DOHH2 (cell line): ENCODE data around the gene F12.

Source experiments
- H3F3A ChIP-seq: fragments of 200-600 bp; sonication (generic), shearing (Covaris generic); 2 replicates; pipeline ENCODE4 v1.6.0; 2016; ENCODE audit warnings: antibody characterized with exemption, mild to moderate bottlenecking; ENCODE audit not compliant: control insufficient read depth, insufficient read depth
- H3K27ac ChIP-seq: fragments of 200-600 bp; sonication (generic); 2 replicates; pipeline ENCODE4 v1.5.1; 2014; ENCODE audit warnings: low read depth, mild to moderate bottlenecking, low read length, moderate library complexity
- H3K27me3 ChIP-seq: fragments of 200-600 bp; sonication (generic); 2 replicates; pipeline ENCODE4 v1.6.1; 2014; ENCODE audit warnings: mild to moderate bottlenecking, low read length, mixed read lengths; ENCODE audit not compliant: control insufficient read depth
- H3K36me3 ChIP-seq: fragments of 200-600 bp; sonication (generic); 2 replicates; pipeline ENCODE4 v1.6.1; 2014; ENCODE audit warnings: mild to moderate bottlenecking, low read length, moderate library complexity, mixed read lengths; ENCODE audit not compliant: control insufficient read depth
- H3K4me1 ChIP-seq: fragments of 200-600 bp; sonication (generic); 2 replicates; pipeline ENCODE4 v1.6.1; 2014; ENCODE audit warnings: mild to moderate bottlenecking, low read length, mixed read lengths; ENCODE audit not compliant: control insufficient read depth
- H3K4me2 ChIP-seq: fragments of 200-600 bp; sonication (generic); 2 replicates; pipeline ENCODE4 v1.6.0; 2014; ENCODE audit warnings: mild to moderate bottlenecking, low read length, moderate library complexity
- H3K4me3 ChIP-seq: fragments of 200-600 bp; sonication (generic); 2 replicates; pipeline ENCODE4 v1.5.1; 2014; ENCODE audit warnings: mild to moderate bottlenecking, low read length, mixed read lengths
- H3K79me2 ChIP-seq: fragments of 200-600 bp; sonication (generic); 2 replicates; pipeline ENCODE4 v1.6.1; 2014; ENCODE audit warnings: mild to moderate bottlenecking, low read length, mixed read lengths; ENCODE audit not compliant: control insufficient read depth
- H3K9me2 ChIP-seq: fragments of 200-600 bp; sonication (generic); replicated peaks from 2 replicates; pipeline ENCODE4 v1.6.1; 2014; ENCODE audit warnings: mild to moderate bottlenecking, low read length, mixed read lengths; ENCODE audit not compliant: control insufficient read depth
- H3K9me3 ChIP-seq: fragments of 200-600 bp; sonication (generic); 2 replicates; pipeline ENCODE4 v1.6.1; 2014; ENCODE audit warnings: antibody characterized with exemption, low read length, mixed read lengths; ENCODE audit not compliant: control insufficient read depth, insufficient read depth
- H4K20me1 ChIP-seq: fragments of 200-600 bp; sonication (generic); 2 replicates; pipeline ENCODE4 v1.6.0; 2014; ENCODE audit warnings: low read depth, mild to moderate bottlenecking, antibody characterized with exemption, low read length, moderate library complexity; ENCODE audit not compliant: control insufficient read depth, insufficient read depth
- EZH2phosphoT487 ChIP-seq: fragments of 200-600 bp; sonication (generic); IDR thresholded peaks from 2 replicates; pipeline ENCODE4 v1.6.1; 2017; ENCODE audit warnings: borderline replicate concordance, mild to moderate bottlenecking, antibody characterized with exemption, low read length, moderate library complexity, mixed read lengths
- TF ChIP-seq, protein P1 (sequence below): fragments of 200-600 bp; sonication (generic); IDR thresholded peaks from one replicate; pipeline ENCODE4 v1.5.1; 2014; ENCODE audit warnings: antibody characterized with exemption, mild to moderate bottlenecking, low read depth, low read length; ENCODE audit not compliant: poor library complexity, severe bottlenecking

F12 gene

GRCh38 chr5:177440990-177441780, 31.8 kb upstream of the F12 start:
- Histone ChIP-seq H3K79me2 (no peaks in the 10 kb centered on the region), H3K4me2 (no peak overlapping the region), H3K4me3 (no peak overlapping the region), H4K20me1 (no peaks in the 10 kb centered on the region), H3K9me3 (no peaks in the 10 kb centered on the region), H3F3A (peaks cover 18% of the 10 kb centered on the region), H3K9me2 (no peaks in the 10 kb centered on the region), H3K4me1 (peaks cover 23% of the 10 kb centered on the region), H3K36me3 (peaks cover 62% of the 10 kb centered on the region), H3K27ac (no peak overlapping the region), H3K27me3 (peaks cover 7% of the 10 kb centered on the region; the same call in 1 of the 2 replicates)
- no peak for TF ChIP-seq EZH2phosphoT487
- TF ChIP-seq, protein P1, sequence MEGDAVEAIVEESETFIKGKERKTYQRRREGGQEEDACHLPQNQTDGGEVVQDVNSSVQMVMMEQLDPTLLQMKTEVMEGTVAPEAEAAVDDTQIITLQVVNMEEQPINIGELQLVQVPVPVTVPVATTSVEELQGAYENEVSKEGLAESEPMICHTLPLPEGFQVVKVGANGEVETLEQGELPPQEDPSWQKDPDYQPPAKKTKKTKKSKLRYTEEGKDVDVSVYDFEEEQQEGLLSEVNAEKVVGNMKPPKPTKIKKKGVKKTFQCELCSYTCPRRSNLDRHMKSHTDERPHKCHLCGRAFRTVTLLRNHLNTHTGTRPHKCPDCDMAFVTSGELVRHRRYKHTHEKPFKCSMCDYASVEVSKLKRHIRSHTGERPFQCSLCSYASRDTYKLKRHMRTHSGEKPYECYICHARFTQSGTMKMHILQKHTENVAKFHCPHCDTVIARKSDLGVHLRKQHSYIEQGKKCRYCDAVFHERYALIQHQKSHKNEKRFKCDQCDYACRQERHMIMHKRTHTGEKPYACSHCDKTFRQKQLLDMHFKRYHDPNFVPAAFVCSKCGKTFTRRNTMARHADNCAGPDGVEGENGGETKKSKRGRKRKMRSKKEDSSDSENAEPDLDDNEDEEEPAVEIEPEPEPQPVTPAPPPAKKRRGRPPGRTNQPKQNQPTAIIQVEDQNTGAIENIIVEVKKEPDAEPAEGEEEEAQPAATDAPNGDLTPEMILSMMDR = no peak

- H3K4me1 ChIP-seq = peaks cover 15% of the 10 kb centered on the region
- no peaks in the 10 kb centered on the region for H4K20me1 ChIP-seq
- peaks cover 11% of the 10 kb centered on the region for H3F3A ChIP-seq
- no peaks in the 10 kb centered on the region for H3K9me2 ChIP-seq
- H3K36me3 ChIP-seq = peaks cover 68% of the 10 kb centered on the region
- H3K4me2 ChIP-seq = no peak overlapping the region
- no peak for TF ChIP-seq EZH2phosphoT487
- TF ChIP-seq, protein P1 = no peak
- no peaks in the 10 kb centered on the region for H3K9me3 ChIP-seq
- no peaks in the 10 kb centered on the region for H3K79me2 ChIP-seq
- H3K27me3 ChIP-seq = peaks cover under 1% of the 10 kb centered on the region; the same call in 1 of the 2 replicates
- H3K4me3 ChIP-seq = no peak overlapping the region
- H3K27ac ChIP-seq = no peak overlapping the region
These were observed 31.0 kb upstream of the F12 start for GRCh38 chr5:177440211-177440989.

GRCh38 chr5:177439518-177440053, 30.2 kb upstream of the F12 start:
- 0 out of 2 replicates have a peak, but pooled peaks cover 6% of the 10 kb centered on the region for H3F3A ChIP-seq
- TF ChIP-seq, protein P1 = no peak
- TF ChIP-seq EZH2phosphoT487 = no peak
- H3K9me2 ChIP-seq = no peaks in the 10 kb centered on the region
- H3K9me3 ChIP-seq = no peaks in the 10 kb centered on the region
- H3K4me3 ChIP-seq = no peak overlapping the region
- H3K27ac ChIP-seq = no peak overlapping the region
- peaks cover 76% of the 10 kb centered on the region for H3K36me3 ChIP-seq
- H3K27me3 ChIP-seq = no peaks in the 10 kb centered on the region
- peaks cover 7% of the 10 kb centered on the region for H3K4me1 ChIP-seq
- no peaks in the 10 kb centered on the region for H3K79me2 ChIP-seq
- no peak overlapping the region for H3K4me2 ChIP-seq
- no peaks in the 10 kb centered on the region for H4K20me1 ChIP-seq
